NB4 (cell line): ENCODE data around the gene WHAMM.

Experiments
- POLR2A ChIP-seq: IDR thresholded peaks from 2 replicates; pipeline ENCODE4 v1.6.1; 2011; ENCODE audit warnings: mild to moderate bottlenecking; ENCODE audit not compliant: insufficient read length; ENCODE audit errors: extremely low read depth
- TF ChIP-seq, protein P1 (sequence below): IDR thresholded peaks from one replicate; pipeline ENCODE4 v1.5.1; 2012; ENCODE audit warnings: low read depth, low read length

DNA sequence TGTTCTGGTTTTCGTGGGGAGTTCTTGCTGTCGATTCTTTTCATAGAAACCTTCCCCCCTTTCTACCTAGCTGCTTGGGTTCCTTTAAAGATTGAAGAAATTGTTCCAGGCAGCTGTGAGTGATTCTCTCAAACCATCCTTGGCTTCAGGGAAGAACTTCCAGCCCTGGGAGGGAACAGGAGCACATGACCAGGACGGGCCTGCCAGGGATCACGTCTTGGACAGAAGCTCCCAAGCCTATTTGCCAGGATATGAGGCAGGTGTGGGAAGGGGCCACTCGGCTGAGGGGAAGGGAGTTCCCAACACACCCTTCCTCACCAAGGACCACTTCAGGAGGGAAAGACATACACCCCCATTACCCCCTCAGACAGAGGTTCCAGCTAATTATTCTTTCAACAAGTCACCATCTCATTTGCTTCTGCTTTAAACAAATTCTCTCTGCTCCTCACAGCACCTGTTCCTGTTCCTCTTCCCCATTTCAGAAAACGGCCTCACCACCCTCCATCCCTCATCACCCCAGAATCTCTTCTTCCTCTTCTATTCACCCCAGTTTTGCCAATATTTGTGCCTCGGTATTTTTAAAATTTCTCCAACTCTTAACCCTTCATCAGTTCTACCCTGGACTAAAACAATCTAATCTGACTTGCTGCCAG, 62.5 kb downstream of the WHAMM start:
- TF ChIP-seq, protein P1, sequence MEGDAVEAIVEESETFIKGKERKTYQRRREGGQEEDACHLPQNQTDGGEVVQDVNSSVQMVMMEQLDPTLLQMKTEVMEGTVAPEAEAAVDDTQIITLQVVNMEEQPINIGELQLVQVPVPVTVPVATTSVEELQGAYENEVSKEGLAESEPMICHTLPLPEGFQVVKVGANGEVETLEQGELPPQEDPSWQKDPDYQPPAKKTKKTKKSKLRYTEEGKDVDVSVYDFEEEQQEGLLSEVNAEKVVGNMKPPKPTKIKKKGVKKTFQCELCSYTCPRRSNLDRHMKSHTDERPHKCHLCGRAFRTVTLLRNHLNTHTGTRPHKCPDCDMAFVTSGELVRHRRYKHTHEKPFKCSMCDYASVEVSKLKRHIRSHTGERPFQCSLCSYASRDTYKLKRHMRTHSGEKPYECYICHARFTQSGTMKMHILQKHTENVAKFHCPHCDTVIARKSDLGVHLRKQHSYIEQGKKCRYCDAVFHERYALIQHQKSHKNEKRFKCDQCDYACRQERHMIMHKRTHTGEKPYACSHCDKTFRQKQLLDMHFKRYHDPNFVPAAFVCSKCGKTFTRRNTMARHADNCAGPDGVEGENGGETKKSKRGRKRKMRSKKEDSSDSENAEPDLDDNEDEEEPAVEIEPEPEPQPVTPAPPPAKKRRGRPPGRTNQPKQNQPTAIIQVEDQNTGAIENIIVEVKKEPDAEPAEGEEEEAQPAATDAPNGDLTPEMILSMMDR: no peak
- TF ChIP-seq POLR2A: no peak
